Mesendoderm (in vitro differentiated cells): ENCODE data around the gene MID2. TPM values are rescaled to one million over a fixed set of nuclear protein-coding genes. Genes with fewer than 3 reads are reported as not detected.

Experiments used
- DNase-seq: peaks from one replicate; pipeline ENCODE4 v3.0.0; 2013
- H2AK5ac ChIP-seq: 2 replicates; pipeline ENCODE4 v1.6.1; 2013; ENCODE audit warnings: low read length, inconsistent platforms
- H2BK120ac ChIP-seq: 2 replicates; pipeline ENCODE4 v1.6.1; 2013; ENCODE audit warnings: low read depth, mild to moderate bottlenecking, low read length, moderate library complexity, mixed read lengths
- H2BK15ac ChIP-seq: replicated peaks from 2 replicates; pipeline ENCODE4 v1.6.1; 2013; ENCODE audit warnings: low read depth, mild to moderate bottlenecking, moderate library complexity
- H2BK5ac ChIP-seq: 2 replicates; pipeline ENCODE4 v1.6.1; 2013; ENCODE audit warnings: low read length, inconsistent platforms
- H3K18ac ChIP-seq: 2 replicates; pipeline ENCODE4 v1.6.1; 2013; ENCODE audit warnings: mild to moderate bottlenecking, low read length, mixed read lengths
- H3K23ac ChIP-seq: one replicate; pipeline ENCODE4 v1.6.1; 2013; ENCODE audit warnings: low read length
- H3K27ac ChIP-seq: 2 replicates; pipeline ENCODE4 v1.5.1; 2013; ENCODE audit warnings: low read depth, mild to moderate bottlenecking, inconsistent platforms, low read length, moderate library complexity
- H3K27me3 ChIP-seq: 2 replicates; pipeline ENCODE4 v1.6.1; 2013; ENCODE audit warnings: low read length, control low read depth, mild to moderate bottlenecking, inconsistent platforms; ENCODE audit not compliant: insufficient read depth, poor library complexity
- H3K36me3 ChIP-seq: 2 replicates; pipeline ENCODE4 v1.6.1; 2013; ENCODE audit warnings: low read length, inconsistent platforms; ENCODE audit not compliant: control insufficient read depth, insufficient read depth
- H3K4ac ChIP-seq: one replicate; pipeline ENCODE4 v1.6.1; 2013; ENCODE audit warnings: low read depth, mild to moderate bottlenecking, low read length, moderate library complexity
- H3K4me1 ChIP-seq: 2 replicates; pipeline ENCODE4 v1.6.1; 2013; ENCODE audit warnings: low read depth, low read length, inconsistent platforms; ENCODE audit not compliant: control insufficient read depth
- H3K4me2 ChIP-seq: 2 replicates; pipeline ENCODE4 v1.6.1; 2013; ENCODE audit warnings: low read length
- H3K4me3 ChIP-seq: 2 replicates; pipeline ENCODE4 v1.5.1; 2013; ENCODE audit warnings: mild to moderate bottlenecking, low read length
- H3K56ac ChIP-seq: one replicate; pipeline ENCODE4 v1.6.1; 2013; ENCODE audit warnings: low read length
- H3K79me1 ChIP-seq: 2 replicates; pipeline ENCODE4 v1.6.1; 2013; ENCODE audit warnings: low read length, inconsistent platforms
- H3K79me2 ChIP-seq: 2 replicates; pipeline ENCODE4 v1.6.1; 2013; ENCODE audit warnings: mild to moderate bottlenecking, low read length; ENCODE audit not compliant: control insufficient read depth, insufficient read depth
- H3K9ac ChIP-seq: 2 replicates; pipeline ENCODE4 v1.6.1; 2013; ENCODE audit warnings: low read length, inconsistent platforms
- H4K5ac ChIP-seq: one replicate; pipeline ENCODE4 v1.6.1; 2013; ENCODE audit warnings: low read length
- H4K8ac ChIP-seq: one replicate; pipeline ENCODE4 v1.6.1; 2013; ENCODE audit warnings: low read depth, mild to moderate bottlenecking, control low read depth, low read length, moderate library complexity
- WGBS: extraction: QIAGEN DNeasy Blood & Tissue Kit; methylation state at CpG from one replicate; pipeline ENCODE4 v1.1.7; 2013; ENCODE audit warnings: low lambda C conversion rate, missing lambda C conversion rate; ENCODE audit not compliant: insufficient coverage; ENCODE audit errors: extremely low coverage; 5-methylcytosine and 5-hydroxymethylcytosine counted together
- small RNA-seq: library from polyadenylated mRNA; stranded (forward); fragments of <200 nt; extraction: miRNeasy Mini kit (QIAGEN cat#:217004); gene quantifications from one replicate; pipeline ENCODE3, GENCODE V24; 2013; ENCODE audit not compliant: insufficient read depth

MID2 gene

GRCh38 chrX:107971636-107972035, 146.0 kb downstream of the MID2 start:
- Histone ChIP-seq H2AK5ac (no peak overlapping the region), H4K8ac (no peak overlapping the region), H3K4me3 (no peak overlapping the region), H3K36me3 (no peaks in the 10 kb centered on the region), H3K27ac (no peak overlapping the region), H3K79me2 (no peaks in the 10 kb centered on the region), H3K4ac (no peak overlapping the region), H2BK15ac (no peak overlapping the region), H3K56ac (no peak overlapping the region), H3K4me2 (no peak overlapping the region), H2BK5ac (no peak overlapping the region), H3K27me3 (no peaks in the 10 kb centered on the region), H2BK120ac (no peak overlapping the region), H3K18ac (no peak overlapping the region), H3K79me1 (no peaks in the 10 kb centered on the region), H3K4me1 (no peaks in the 10 kb centered on the region), H3K23ac (no peak overlapping the region), H3K9ac (no peak overlapping the region), H4K5ac (no peak overlapping the region)
- DNase-seq = no peak
- no CpG with 5 or more reads among the region's 3 CpGs for WGBS

Small RNA genes within 50 kb of the gene (small RNA-seq; reads per million reads assigned to genes)
- gene RF00019 = not detected
